GM10266 (cell line): ENCODE results near the gene SUPT4H1.

Source experiments
- DNase-seq: peaks from one replicate; pipeline ENCODE4 v3.0.0; 2012; ENCODE audit errors: extremely low spot score
- TF ChIP-seq, protein P1 (sequence below): IDR thresholded peaks from 2 replicates; pipeline ENCODE4 v1.5.1; 2012; ENCODE audit warnings: mild to moderate bottlenecking, low read depth; ENCODE audit not compliant: control insufficient read depth, insufficient read depth; ENCODE audit errors: missing control alignments

SUPT4H1 gene

DNA sequence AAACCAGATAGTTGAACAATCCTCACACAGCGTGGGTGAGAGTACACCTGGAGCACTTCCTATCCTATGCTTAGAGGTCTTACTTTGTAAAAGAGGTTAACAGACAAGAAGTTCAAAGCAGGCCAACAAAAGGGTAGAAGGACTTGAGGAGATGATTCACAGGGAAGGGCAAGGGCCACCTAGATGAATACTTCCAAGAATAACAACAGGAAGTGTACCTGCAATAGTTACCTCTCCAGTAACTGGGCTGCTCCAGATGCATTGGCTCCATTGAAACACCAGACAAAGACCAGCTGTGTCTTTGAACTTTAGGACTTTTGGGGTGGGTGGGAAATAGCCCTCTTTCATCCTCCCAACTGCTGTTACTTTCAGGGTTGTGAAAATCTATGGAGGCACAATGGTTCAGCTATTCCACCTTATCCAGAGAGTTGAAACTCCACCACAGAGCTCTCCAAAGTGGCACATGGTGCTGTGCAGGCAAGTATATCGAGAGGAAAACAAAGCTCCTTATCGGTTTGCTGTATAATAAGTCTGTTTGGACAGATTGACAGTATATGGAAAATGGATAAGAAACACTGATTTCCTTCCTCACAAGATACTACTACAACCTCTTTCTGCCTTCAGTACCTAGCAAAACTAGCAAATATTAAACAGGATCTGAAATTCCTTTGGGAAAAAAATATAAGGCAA is 42.7 kb upstream of the SUPT4H1 start:
- TF ChIP-seq, protein P1, sequence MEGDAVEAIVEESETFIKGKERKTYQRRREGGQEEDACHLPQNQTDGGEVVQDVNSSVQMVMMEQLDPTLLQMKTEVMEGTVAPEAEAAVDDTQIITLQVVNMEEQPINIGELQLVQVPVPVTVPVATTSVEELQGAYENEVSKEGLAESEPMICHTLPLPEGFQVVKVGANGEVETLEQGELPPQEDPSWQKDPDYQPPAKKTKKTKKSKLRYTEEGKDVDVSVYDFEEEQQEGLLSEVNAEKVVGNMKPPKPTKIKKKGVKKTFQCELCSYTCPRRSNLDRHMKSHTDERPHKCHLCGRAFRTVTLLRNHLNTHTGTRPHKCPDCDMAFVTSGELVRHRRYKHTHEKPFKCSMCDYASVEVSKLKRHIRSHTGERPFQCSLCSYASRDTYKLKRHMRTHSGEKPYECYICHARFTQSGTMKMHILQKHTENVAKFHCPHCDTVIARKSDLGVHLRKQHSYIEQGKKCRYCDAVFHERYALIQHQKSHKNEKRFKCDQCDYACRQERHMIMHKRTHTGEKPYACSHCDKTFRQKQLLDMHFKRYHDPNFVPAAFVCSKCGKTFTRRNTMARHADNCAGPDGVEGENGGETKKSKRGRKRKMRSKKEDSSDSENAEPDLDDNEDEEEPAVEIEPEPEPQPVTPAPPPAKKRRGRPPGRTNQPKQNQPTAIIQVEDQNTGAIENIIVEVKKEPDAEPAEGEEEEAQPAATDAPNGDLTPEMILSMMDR, result no peak
- DNase-seq, result no peak

DNA sequence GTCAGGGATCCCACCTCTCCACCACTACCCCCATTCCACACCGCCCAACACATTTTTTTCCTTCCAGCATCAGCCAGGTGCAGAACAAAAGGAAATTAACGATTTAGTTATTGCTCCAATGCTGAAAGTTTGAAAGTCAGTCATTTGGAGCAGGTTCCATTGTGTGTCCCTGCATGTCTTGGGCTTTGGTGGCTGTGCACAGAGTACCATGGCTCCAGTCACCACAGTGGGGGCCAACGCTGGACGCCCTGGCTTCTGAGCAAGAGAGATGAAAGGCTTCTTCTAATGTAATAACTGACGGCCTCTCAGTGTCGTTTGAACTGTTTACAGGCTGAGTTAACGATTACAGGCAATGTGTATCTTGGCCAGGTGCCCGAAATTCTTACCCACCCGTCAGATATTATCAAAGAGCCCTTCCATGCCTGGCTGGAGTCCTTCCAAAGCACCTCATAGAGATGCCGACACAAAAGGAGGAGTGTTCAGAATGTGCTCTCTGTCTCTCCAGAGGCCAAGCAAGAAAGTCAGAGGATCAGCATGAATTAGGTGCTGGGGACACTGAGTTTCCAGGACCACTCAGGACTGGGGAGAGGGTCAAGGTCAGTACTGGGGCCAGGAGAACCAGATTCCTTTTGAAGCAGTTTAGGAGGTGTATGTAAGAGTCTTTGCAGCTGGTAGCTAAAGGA is 39.4 kb upstream of the SUPT4H1 start:
- TF ChIP-seq, protein P1, result no peak
- DNase-seq, result no peak

DNA sequence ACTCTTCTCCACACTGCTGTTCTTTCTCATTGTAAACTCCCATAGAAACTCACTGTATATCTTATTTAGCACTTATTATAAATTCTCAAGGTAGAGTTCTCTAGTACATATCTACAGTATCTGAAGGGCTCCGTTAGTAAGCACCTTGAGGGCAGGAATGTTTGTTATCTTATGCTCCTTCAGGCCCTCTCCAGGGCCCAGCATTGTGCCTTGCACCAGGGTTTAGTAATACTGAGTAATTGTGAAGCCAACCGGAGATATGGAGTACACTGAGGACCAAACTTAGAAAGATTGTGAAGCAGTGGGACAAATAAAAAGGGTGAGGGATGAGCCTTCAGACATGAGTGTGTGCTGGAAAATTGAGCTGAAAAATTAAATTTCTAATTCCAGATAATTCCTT is 38.9 kb upstream of the SUPT4H1 start:
- TF ChIP-seq, protein P1, result no peak
- DNase-seq, result no peak

DNA sequence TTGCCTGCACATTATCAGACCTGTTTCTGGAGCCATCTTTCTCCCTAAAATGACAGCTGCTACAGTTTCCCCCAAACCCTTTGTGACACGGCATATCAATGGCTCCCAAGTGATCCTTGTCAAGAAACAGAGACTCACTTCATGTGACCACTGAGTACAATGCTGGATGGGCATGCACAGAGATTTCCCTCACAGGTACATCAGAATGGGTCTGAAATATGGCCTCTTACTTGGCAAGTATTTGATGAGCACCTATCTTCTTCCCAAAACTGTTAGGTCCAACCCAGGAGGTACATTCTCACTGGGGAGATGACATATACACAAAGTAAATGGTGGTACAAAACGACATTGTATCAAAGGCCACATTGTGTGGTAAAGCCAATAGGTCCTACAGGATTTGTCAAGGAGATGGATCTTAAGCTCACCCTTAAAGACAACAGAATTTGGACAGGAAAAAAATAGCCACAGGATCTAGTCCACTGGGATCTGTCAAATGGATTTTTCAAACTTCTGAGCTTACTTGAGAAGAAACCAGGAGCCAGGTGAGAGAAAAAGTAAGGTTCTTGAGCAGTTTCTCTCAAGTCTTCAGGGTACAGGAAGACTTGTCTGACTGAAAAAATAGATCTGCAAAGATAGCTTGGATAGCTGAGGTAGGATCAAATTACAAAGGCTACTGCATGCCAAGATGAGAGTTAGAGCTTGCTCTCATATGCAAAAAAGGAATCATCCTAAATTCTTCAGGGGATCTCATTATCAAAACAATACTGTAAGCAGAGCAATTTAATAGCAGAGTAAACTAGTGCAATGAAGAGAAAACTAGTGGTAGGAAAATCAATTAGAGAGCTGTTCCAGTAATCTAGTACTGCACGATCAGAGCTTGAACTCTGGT is 36.5 kb upstream of the SUPT4H1 start:
- DNase-seq, result no peak
- TF ChIP-seq, protein P1, result no peak

DNA sequence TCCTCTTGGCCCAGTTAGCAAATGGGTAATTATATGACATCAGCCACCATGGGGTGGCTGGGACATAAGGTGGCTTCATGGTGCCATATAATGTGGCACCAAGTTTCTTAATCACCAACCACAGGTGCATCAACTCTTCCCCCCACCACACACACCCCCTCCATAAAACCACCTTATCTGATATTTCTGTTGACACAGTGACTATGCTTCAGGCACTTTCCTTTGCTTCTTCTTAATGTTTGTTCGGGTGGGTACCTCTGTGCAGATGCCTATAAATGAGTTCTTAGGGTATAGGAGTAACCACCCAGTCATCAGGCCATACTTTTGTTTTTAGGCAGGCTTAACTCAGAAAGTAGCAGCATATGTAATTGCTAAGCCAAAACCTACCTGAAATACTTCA is 35.8 kb upstream of the SUPT4H1 start:
- DNase-seq, result no peak
- TF ChIP-seq, protein P1, result no peak

DNA sequence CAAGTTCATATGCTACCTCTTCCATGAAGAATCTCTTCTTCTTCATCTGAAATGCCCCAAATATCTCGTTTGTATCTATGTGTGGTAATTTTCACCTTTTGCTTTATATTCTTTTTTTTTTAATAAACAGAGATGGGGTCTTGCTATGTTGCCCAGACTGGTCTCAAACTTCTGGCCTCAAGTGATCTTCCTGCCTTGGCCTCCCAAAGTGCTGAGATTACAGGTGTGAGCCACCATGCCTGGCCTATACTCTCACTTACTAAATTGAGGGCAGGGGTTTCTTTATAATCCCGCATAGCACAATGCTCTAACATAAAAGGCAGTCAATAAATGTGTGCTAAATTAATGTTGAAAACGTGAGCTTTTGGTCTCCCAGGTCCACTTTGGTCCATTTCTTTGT is 34.7 kb upstream of the SUPT4H1 start:
- TF ChIP-seq, protein P1, result no peak
- DNase-seq, result no peak
